NCI-H82 treated with DMSO at 0.1 percent for 48 hours (cell line): Measurements from ENCODE around the gene KIF26A.

Source experiments
- DNase-seq: peaks from one replicate; lab custom pipeline; 2025; ENCODE audit not compliant: unreplicated experiment; lab: John Stamatoyannopoulos, UW

The KIF26A gene

DNA sequence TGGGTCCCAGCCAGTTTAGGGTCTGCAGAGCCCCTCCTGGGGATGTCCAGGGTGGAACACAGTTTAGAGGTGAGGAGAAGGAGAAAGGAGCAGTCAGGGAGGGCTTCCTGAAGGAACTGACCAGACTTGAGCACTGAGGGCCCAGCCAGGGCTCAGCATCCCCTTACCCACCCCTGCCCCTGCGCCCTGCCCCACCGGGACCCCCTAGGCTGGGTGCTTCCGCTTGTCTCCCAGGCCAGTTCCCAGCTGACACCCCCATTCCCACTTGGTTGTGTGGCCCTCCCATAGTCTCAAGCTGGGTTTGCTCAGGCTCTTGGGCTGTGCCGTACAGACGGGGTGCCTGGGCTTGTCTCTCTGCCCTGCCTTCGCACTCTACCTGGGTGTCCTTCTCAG lies 26.3 kb upstream of the KIF26A start:
- DNase-seq: no peak

DNA sequence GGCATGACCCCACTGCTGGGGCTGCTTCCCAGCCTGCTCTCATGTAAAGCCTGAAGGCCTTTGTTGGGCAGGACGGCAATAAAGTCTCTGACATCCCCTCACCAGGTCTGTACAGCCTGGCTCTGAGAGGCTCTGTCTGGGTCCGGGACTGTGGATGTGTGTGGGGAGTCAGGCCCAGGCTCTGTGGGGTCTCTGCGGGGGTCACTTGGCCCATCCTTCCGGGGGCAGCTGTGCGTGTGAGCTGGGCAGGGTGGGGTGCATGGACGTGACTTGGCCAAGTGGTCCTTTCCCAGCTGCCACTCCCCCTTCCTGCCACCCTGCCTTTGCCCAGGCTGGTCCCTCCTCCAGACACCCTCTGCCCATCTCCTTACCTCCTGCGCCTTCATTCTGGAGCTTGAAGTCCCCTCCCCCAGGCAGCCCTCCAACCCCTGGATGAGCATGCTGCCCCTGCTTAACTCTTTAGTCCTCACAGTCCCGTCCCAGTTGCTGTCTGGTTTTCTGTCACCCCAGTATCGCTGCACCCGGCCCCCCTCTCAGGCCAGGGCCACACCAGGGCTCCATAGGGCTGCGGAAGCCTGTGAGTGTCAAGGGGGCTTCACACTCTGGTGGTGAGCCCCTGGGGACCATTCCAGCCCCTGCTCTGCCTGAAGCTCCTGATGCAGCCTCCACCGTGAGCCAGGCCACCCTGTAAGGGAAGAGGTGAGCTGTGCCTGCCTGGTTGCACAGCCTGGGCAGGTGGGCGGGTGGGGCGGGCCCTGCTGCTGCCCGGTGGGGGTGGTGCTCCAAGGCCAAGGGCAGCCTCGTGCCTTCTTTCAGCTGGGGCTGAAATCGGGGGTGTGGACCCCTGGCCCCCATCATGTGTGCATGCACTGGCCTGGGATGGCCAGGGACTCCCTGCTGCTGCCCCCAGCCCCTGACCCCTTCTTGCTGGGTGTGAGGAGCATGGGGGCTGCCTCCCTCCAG lies 25.5 kb upstream of the KIF26A start:
- DNase-seq: no peak

DNA sequence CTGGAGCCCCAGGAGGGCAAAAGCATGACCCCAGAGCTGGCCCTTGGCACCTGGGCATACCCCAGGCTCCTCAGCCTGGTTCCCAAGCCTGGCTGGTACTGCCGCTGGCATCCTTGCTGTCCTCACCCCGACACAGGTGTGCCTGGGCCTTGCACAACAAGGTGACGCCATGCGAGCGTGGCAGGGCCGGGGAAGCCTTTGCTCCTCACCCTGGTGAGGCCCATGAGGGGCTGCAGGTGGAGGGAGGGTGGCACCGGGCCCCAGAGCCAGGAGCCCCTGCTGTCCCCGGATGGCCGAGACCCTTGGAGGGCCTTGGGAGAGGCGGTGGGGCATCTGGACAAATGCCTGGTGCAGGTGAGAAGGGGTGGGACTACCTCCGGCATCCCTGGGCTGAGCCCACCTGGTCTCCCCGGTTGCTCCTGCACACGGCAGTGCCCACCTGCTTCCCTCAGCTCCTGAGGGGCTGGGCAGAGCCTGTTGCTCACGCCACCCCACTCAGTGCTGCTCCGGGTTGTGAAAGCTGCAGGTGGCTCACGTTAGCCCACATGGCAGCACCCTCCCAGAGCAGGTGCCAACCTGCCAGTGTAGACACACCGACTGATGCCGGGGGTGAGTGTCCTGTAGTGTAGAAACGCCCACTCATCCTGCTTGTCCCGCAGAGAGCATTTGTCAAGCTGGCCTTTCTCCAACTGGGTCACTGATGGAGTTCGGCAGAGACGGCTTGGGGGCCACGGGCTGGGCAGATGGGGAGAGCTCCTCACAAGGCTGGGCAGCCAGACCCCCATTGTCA lies 24.6 kb upstream of the KIF26A start:
- no peak for DNase-seq

DNA sequence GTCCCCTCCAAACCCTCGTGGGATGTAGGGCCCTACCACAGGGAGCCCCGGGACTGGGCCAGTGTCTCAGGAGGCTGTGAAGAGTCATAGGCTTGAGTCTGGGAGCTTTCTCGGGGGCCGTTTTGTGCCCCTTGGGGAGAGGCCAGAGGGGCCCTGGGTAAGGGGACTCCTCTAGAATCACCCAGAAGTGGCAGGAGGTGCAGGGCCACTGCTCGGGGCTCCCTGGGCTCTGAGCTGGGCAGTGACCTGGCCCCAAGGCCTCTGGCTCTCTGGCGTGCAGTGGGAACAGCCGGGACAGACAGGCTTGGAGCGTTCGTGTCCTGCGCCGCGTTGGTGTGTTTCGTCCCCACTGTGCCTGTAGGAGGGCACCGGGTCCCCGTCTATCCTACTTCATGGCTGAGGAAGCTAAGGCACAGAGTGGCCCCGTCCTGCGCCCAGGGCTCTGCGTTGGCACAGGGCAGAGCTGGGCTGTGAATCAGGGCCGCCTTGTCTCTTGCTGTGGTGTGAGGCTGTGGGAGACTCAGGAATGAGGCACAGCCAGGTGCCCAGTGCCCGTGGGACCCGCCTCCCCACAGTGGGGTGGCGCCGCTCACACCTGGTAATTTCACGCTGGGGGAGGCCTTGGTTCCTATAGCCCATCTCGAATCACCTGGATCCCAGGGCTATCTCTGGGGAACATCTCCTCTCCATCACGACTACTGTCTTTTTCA lies 23.8 kb upstream of the KIF26A start:
- no peak for DNase-seq

DNA sequence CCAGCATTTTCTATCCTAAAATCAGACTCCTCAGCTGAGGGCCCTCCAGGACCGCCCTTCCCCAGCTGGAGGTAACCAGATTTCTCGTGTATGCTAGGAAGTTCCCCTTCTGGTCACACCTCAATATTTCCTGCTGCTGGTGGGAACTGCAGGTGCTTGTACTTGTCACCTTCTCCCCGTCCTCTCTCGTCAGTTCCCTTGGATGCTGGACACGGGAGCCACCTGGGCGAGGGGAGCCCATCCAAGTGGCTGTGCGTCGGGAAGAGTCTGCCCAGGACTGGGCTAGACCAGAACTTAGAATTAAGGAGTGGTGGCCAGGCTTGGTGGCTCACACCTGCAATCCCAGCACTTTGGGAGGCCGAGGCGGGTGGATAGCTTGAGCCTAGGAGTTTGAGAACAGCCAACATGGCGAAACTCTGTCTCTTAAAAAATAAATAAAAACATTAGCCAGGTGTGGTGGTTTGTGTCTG lies 23.2 kb upstream of the KIF26A start:
- DNase-seq: no peak

DNA sequence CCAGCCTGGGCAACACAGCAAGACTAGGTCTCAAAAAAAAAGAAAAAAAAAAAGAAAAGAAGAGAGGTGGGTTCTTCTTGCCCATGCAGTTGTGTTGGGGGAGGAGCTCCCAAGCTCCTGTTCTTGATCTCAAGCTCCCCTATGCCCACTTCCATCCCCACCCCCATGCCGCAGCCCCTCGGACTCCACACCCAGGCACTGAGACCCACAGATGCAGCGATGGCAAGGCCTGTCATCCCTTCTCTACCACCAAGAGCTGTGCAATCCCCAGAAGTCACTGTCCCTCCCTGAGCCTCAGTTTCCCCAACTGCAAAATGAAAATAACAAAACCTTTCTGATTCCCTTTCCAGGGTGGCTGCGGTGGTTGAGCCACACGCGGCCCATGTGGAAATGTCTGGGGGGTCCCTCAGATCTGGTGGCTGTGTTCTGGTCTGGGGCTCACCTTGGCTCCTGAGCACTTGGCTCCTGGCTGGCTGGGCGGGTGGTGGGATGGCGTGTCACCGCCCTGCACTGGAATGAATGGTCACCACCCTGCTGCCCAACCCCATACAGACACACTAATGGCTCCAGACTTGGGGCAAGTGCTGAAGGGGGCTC lies 22.6 kb upstream of the KIF26A start:
- DNase-seq: no peak

GRCh38 chr14:104116288-104116755 lies 22.1 kb upstream of the KIF26A start:
- no peak for DNase-seq

- DNase-seq: no peak
These were observed 21.5 kb upstream of the KIF26A start for GRCh38 chr14:104116756-104117340.

DNA sequence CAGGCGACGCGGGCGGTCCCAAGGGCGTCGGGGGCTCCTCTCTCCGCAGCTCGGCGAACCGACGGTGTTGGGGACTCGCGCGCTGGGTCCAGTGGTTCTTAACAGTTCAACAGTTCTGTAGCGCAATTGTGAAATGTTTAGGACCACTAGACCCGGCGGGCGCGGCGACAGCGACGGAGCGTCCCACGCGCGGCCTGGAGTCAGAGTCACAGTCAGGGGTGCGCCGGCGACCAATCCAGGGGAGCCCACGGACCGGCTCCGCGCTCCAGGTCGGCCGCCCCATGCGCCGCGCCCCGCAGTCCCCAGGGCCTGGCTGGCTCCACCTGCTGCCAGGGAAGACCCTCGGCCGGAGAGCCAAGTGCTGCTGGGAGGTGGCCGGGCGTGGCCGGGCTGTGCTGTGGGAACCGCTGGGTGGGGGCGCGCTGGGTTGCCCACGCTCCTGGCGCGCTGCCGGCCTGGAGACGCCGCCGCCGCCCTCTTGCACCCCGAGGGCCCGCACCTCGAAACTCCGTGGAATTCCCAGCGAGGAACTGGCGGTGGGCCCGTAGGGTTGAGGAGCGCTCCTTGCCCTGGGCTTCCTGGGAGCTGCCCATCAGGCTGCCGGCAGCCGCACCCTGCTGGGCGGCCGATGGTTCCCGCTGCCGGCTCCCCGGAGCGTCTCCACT lies 20.9 kb upstream of the KIF26A start:
- no peak for DNase-seq

GRCh38 chr14:104118006-104118844 lies 20.2 kb upstream of the KIF26A start:
- no peak for DNase-seq

GRCh38 chr14:104119119-104119487 lies 19.3 kb upstream of the KIF26A start:
- no peak for DNase-seq

- DNase-seq: no peak
These were observed 18.7 kb upstream of the KIF26A start for GRCh38 chr14:104119488-104120251.

DNA sequence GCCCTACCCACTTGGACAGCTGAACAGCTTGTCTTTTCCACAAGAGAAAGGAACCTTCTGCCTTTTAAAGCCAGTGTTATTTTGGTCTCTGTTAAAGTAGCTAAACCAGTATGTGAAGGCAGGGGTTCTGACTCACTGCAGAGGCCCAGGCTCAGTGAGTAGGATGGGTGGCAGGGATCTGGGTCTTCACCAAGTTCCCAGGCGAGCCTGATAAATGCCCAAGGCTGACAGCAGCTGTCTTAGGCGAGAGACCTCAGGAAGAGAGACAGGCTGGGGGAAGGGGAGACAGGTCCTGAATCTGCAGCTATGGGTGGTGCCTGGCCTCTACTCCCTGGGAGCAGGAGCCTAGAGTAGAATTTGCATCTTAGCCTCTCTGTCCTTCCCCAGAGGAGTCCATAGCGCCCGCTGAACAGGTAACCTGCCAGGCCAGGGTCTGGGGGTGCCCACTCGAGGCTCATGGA lies 18.1 kb upstream of the KIF26A start:
- DNase-seq: no peak

GRCh38 chr14:104121142-104121541 lies 17.2 kb upstream of the KIF26A start:
- no peak for DNase-seq

DNA sequence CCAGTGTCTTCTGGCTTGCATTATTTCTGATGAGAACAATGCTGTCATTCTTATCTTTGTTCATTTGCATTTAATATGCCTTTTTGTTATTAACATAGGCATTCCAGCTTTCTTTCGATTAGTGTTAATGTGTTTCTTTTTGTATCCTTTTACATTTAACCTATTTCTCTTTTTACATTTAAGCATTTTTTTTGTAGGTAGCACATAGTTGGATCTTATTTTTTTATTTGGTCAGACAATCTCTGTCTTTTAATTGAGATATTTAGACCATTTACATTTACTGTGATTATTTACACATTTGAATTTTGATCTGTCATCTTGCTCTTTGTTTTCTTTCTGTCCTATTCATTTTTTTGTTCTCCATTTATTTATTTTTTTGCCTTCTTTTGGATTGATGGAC lies 14.5 kb upstream of the KIF26A start:
- DNase-seq: no peak

DNA sequence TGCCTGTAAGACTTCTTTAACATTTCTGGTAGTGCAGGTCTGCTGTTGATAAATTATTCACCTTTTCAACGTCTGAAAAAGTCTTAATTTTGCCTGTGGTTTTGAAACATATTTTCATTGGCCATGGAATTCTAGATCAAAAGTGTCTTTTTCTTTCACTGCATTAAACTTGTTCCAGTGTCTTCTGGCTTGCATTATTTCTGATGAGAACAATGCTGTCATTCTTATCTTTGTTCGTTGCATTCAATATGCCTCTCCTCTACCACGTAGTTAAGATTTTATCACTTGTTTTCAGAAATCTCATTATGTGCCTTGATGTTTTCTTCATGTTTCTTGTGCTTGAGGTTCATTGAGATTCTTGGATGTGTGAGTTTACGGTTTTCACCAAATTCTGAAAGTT lies 13.4 kb upstream of the KIF26A start:
- DNase-seq: no peak

- DNase-seq: no peak
These were observed 11.6 kb upstream of the KIF26A start for GRCh38 chr14:104126753-104127152.

GRCh38 chr14:104128981-104129380 lies 9.4 kb upstream of the KIF26A start:
- DNase-seq: no peak
